ENCODE data around the gene KICS2.

KICS2 gene

DNA sequence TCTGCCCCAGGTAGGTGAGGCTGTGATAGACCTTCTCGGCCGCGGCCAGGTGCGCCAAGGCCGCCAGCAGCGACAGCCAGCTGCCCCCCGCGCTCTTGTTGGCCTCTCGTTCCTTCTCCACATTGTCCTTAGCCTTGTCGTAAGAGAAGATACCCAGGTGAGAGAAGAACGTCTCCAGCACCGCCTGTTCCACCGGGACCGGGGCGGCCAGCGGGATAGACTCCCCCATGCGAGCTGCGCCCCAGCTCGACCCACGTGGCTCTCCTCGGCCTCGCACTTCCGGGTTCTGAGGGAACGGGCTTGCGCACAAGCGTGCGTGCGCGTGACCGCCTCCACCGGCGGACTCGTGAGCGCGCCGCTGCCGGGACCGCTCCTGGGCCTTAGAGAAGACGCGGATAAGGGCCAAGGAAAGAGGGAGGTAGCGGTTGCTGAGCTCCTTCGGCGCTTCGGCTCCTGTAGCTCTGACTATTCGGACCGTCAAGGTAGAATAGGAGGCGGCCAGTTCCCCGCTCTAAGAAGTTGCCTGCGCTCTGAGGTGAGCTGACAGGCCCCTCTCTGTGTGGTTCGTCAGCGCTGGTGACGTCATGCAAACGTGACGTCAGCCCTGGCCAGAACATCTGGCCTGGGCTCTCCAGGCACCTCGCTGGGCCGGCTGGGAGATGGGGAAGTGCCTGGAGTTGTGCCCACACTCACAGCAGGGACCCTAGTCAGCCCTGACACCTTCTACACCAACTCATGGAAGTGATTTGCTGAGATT lies at the start of gene KICS2:
TSS of gene KICS2 (minus strand) at position 288 of the 757 bp plus-strand sequence. CDS start at position 229, 59 bp downstream.
- peak; percentile 78 to 82 for DNase-seq (ENCODE audit: low read depth in 2 of 2, low spot score in 1 of 2)

GRCh38 chr12:64270411-64270810 lies 48.3 kb upstream of the KICS2 start:
- no peak for DNase-seq (ENCODE audit: low read depth in 2 of 2, low spot score in 1 of 2)

DNA sequence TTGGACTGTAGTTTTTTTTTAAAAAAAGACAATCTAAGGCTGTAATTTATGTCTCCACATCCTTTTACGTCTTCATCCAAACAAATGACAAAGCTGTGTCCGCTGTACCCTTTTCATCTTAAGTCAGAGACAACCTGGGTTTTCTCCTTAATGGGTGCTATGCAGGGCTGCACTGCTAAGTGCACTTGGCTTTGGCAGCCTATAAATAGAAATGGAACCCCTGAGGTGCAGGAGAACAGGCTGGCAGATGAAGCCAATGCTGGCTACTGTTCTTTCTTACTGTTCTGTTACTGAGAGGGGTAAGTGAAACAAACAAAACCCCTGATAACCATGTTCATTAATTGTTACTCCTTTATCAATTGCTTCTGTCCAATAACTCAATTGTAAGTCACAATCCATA lies 47.1 kb upstream of the KICS2 start:
- DNase-seq (ENCODE audit: low read depth in 2 of 2, low spot score in 1 of 2) = no peak

DNA sequence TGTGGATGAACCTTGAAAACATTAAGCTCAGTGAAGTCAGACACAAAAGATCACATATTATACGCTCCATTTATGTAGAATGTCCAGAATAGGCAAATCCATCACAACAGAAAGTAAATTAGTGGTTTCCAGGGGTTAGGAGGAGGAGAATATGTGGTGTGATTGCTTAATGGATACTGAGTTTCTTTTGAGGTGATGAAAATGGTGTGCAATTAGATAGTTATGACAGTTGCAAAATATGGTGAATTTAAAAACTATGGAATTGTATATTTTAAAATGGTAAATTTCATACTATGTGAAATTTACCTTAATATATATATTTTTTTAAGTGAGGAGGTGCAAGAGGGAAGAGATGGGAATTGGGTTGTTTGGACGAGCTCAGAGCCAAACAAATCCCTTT lies 46.3 kb upstream of the KICS2 start:
- DNase-seq (ENCODE audit: low read depth in 2 of 2, low spot score in 1 of 2) = no peak

GRCh38 chr12:64265839-64266238 lies 43.7 kb upstream of the KICS2 start:
- DNase-seq (ENCODE audit: low read depth in 2 of 2, low spot score in 1 of 2) = no peak

DNA sequence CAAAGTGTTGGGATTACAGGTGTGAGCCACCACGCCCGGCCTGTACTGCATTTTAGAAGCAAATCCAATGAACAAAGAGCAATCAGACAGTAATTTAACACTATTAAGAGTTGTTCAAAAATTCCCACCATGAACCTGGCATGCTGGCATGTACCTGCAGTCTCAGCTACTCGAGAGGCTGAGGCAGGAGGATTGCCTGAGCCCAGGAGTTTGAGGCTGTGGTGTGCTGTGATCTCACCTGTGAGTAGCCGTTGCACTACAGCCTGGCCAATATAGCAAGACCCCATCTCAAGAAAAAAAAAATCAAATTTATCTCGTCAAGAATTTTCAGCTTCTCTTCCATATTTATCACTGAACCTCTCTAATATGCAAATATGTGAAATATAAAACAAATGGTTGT lies 39.7 kb upstream of the KICS2 start:
- no peak for DNase-seq (ENCODE audit: low read depth in 2 of 2, low spot score in 1 of 2)

DNA sequence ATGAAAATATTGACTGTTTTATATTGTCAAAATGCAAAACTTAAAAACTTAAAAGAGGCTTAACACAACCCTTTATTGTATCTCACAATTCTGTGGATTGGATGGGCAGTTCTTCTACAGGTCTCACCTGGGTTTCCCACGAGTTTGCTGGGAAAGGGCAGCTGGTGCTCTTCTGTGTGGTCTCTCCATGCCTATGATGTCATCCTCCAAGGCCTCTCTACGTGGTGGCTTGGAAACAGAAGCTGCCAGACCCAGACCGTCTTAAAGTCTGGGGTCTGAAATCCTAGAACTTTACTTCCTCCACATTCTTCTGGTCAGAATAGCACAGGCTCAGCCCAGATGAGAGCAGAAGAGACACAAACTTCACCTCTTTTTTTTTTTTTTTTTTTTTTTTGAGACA lies 36.5 kb upstream of the KICS2 start:
- DNase-seq (ENCODE audit: low read depth in 2 of 2, low spot score in 1 of 2) = no peak

DNA sequence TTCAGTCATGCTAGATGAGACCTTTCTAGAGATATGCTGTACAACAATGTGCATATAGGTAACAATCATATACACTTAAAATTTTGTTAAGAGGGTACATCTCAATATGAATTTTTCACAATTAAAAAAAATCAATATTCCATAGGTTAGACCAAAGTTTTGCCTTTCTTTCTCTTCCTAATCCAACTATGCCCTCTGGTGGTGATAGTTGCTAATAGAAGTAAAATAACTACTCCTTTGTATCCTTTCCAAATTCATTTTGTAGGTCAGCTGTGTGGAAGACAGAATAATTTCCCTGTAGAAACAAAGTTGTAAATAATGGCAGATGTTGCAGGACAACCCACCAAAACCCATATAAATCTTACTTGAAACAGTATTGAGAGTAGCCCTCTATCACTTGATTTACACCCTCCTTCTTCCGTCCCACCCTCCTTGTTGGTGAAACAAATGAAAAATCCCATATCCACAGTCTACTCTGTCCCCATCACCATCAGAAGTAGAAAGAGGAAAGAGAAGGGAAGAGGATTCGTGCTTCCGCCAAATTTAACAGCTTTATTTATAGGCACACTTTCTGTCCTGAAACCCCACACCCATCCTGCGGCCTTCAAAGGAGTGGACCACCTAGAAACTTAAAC lies 34.2 kb upstream of the KICS2 start:
- DNase-seq (ENCODE audit: low read depth in 2 of 2, low spot score in 1 of 2) = no peak

- DNase-seq (ENCODE audit: low read depth in 2 of 2, low spot score in 1 of 2) = no peak
Observed at GRCh38 chr12:64255249-64255648, 33.2 kb upstream of the KICS2 start.

DNA sequence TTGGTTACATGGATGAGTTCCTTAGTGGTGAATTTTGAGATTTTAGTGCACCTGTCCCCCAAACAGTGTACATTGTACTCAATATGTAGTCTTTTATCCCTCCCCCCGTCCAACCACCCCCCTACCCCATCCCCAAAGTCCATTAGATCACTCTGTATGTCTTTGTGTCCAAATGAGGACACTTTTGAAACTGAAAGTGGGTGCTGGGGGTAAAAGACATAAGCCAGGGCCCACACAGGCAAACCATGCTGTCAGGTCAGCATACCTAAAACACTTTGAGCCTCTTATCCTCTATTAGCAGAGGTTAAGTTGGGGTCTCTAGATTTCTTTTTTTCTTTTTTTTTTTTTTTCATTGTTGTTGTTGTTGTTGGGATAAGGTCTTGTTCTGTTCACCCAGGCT lies 31.3 kb upstream of the KICS2 start:
- no peak for DNase-seq (ENCODE audit: low read depth in 2 of 2, low spot score in 1 of 2)

- no peak for DNase-seq (ENCODE audit: low read depth in 2 of 2, low spot score in 1 of 2)
Observed at GRCh38 chr12:64252681-64253080, 30.6 kb upstream of the KICS2 start.

GRCh38 chr12:64243809-64244208 lies 21.7 kb upstream of the KICS2 start:
- no peak for DNase-seq (ENCODE audit: low read depth in 2 of 2, low spot score in 1 of 2)

DNA sequence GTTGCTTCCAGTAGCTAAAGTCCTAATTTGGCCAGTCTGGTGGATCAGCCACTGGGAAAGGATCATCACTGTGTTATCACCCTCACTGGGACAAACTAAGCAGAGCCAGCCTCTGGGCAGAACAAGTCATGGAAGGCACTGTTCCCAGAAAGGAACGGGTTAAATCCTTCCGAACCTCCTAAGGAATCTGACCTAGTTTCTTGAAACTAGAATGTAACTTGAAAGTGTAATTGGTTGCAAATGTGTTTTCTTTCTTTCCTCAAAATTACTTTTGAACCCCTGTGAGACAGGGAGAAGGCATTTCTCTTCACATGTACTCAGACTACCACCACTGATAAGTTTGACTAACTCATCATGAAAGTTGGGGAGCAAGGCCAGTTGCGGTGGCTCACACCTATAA lies 18.7 kb upstream of the KICS2 start:
- no peak for DNase-seq (ENCODE audit: low read depth in 2 of 2, low spot score in 1 of 2)

DNA sequence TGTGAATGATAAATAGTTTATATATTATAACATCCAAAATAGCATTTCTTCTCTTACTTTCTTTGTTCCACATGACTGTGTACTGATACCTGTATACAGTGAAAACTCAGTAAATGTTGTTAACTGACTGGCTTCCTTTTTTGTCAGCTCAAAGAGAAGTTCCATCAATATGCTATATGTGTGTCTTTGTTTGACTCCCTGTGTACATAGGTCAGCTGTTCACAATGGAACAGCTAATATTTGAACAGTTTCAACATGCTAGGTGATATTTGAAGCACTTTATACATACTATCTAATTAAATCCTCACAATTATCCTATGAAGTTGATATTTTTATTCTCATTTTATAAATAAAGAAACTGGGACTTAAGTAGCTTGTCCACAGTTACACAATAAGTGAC lies 15.3 kb upstream of the KICS2 start:
- no peak for DNase-seq (ENCODE audit: low read depth in 2 of 2, low spot score in 1 of 2)

GRCh38 chr12:64236549-64236948 lies 14.5 kb upstream of the KICS2 start:
- DNase-seq (ENCODE audit: low read depth in 2 of 2, low spot score in 1 of 2) = no peak

DNA sequence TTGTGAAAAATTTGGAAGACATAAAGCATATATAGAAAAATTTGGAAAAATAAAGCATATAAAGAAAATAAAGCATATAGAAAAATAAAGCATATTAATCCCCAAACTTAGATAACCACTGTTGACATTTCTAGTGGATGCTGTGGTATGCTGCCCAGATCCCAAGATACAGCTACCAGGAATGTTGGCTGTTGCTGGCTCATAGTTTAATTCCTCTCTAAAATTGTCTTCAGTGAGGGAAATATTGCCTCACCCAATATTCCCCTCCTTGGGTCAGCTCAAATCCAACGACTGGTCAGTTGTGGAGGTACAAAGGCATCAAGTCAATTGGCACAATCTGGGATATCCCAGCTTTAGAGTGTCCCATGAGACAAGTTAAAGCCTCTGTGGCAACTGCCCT lies 10.1 kb upstream of the KICS2 start:
- DNase-seq (ENCODE audit: low read depth in 2 of 2, low spot score in 1 of 2) = no peak

GRCh38 chr12:64229796-64230195 lies 7.7 kb upstream of the KICS2 start:
- DNase-seq (ENCODE audit: low read depth in 2 of 2, low spot score in 1 of 2) = no peak

- no peak for DNase-seq (ENCODE audit: low read depth in 2 of 2, low spot score in 1 of 2)
Observed at GRCh38 chr12:64229240-64229639, 7.1 kb upstream of the KICS2 start.

DNA sequence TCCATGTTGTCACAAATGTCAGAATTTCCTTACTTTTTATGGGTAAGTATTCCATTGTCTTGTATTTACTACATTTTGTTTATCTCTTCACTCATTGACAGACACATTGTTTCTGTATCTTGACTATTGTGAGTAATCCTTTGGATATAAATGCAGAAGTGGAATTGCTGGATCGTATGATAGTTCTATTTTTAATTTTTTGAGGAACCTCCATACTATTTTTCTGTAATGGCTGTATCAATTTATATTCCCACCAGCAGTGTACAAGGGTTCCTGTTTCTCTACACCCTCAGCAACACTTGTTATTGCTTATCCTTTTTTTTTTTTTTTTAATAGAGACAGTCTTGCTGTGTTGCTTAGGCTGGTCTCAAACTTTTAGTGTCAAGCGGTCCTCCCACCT lies 3.5 kb upstream of the KICS2 start:
- DNase-seq (ENCODE audit: low read depth in 2 of 2, low spot score in 1 of 2) = no peak

DNA sequence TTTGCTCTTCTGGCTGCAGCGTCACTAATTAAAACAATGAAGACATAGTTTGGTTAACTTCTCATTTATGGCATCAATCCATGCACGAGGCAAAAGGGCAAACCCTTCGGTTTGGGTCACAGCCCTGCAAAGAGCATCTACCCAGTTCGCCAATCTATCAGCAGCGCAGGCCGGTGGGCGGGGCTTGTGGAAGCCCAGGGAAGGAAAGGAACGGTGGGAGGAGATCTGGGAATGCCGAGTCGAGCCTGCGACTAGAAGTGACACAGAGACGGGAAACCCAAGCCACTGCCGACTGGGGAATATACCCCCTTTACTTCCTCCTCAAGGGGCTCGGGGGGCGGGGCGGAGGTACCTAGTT lies 466 bp downstream of the KICS2 start:
- no peak for DNase-seq (ENCODE audit: low read depth in 2 of 2, low spot score in 1 of 2)

GRCh38 chr12:64220046-64220445 lies 2.0 kb downstream of the KICS2 start:
- no peak for DNase-seq (ENCODE audit: low read depth in 2 of 2, low spot score in 1 of 2)

GRCh38 chr12:64219145-64219544 lies 3.0 kb downstream of the KICS2 start:
- DNase-seq (ENCODE audit: low read depth in 2 of 2, low spot score in 1 of 2) = no peak

- no peak for DNase-seq (ENCODE audit: low read depth in 2 of 2, low spot score in 1 of 2)
Observed at GRCh38 chr12:64218597-64218996, 3.5 kb downstream of the KICS2 start.
